AG04449 (cell line): Measurements from ENCODE around the gene CD63.

Source experiments
- CTCF ChIA-PET: fragments of 350-600 bp; formaldehyde crosslinking; extraction: SDS; loops from one replicate; lab custom pipeline; 2021; ENCODE audit warnings: antibody characterized with exemption; lab: Yijun Ruan, JAX
- POLR2A ChIA-PET: fragments of 400-600, 350-600 bp; formaldehyde crosslinking; extraction: SDS; loops from one replicate; lab custom pipeline; 2020; ENCODE audit warnings: antibody characterized with exemption, inconsistent platforms; lab: Yijun Ruan, JAX
- DNase-seq: peaks from one replicate; pipeline ENCODE4 v3.0.0-alpha.2; 2010; ENCODE audit warnings: low read depth, low spot score
- H3K4me3 ChIP-seq: 2 replicates; pipeline ENCODE4 v1.5.1; 2011; ENCODE audit warnings: low read depth, mild to moderate bottlenecking, control low read depth, low read length
- CTCF ChIP-seq: IDR thresholded peaks from one replicate; pipeline ENCODE4 v1.5.1; 2011; ENCODE audit warnings: mild to moderate bottlenecking, moderate library complexity, low read length, control low read depth, inconsistent platforms; ENCODE audit not compliant: insufficient read depth; ENCODE audit errors: missing control alignments

Gene CD63

GRCh38 chr12:55742719-55743405 lies 14.1 kb upstream of the CD63 start, which contains the start of gene GDF11:
TSS of gene GDF11 (plus strand) at chr12:55743122. CDS start at chr12:55743317, 195 bp downstream.
- TF ChIP-seq CTCF, result no peak
- CTCF ChIA-PET, result interaction anchor here (0.7 to 7.6 kb wide), 17 partner anchors 9 to 375 kb away, joined by 3 to 193 read pairs (median 4); partner anchors contain the start of genes DGKA, SARNP and ZC3H10
- no peak for DNase-seq
- POLR2A ChIA-PET, result interaction anchor here (0.7 to 3.2 kb wide), 4 partner anchors 13 to 298 kb away, joined by 3 to 15 read pairs (median 4); partner anchors contain the start of genes CD63, ORMDL2 and SARNP
- peak within 1 kb of the TSS; percentile 75 for H3K4me3 ChIP-seq

GRCh38 chr12:55741931-55742680 lies 13.3 kb upstream of the CD63 start:
- no peak for TF ChIP-seq CTCF
- CTCF ChIA-PET, result interaction anchor here (0.7 to 7.6 kb wide), 16 partner anchors 10 to 447 kb away, joined by 3 to 193 read pairs (median 4); partner anchors contain the start of genes DGKA, PA2G4, SMARCC2 and SUOX
- POLR2A ChIA-PET, result interaction anchor here (1.0 to 3.2 kb wide), 2 partner anchors 13 to 76 kb away, joined by 3 to 15 read pairs; partner anchors contain the start of genes CD63, ORMDL2 and SARNP
- DNase-seq, result no peak
- H3K4me3 ChIP-seq, result peak overlapping the region; percentile 75

GRCh38 chr12:55739025-55739378 lies 10.2 kb upstream of the CD63 start:
- no peak overlapping the region for H3K4me3 ChIP-seq
- TF ChIP-seq CTCF, result no peak
- POLR2A ChIA-PET, result interaction anchor here (0.9 to 2.1 kb wide), 3 partner anchors 10 to 379 kb away, joined by 4 to 19 read pairs (median 4); partner anchors contain the start of genes CD63 and ZC3H10
- no peak for DNase-seq
- CTCF ChIA-PET, result interaction anchor here (0.6 to 7.8 kb wide), 67 partner anchors 9 to 483 kb away, joined by 3 to 193 read pairs (median 7); partner anchors contain the start of genes BLOC1S1, CD63, DGKA and ERBB3

GRCh38 chr12:55738123-55739024 lies 9.6 kb upstream of the CD63 start:
- DNase-seq, result no peak
- POLR2A ChIA-PET, result interaction anchor here (0.8 to 2.1 kb wide), 5 partner anchors 9 to 380 kb away, joined by 3 to 19 read pairs (median 4); partner anchors contain the start of genes CD63 and ZC3H10
- peak; percentile 56 for TF ChIP-seq CTCF

GRCh38 chr12:55737581-55738122 lies 8.8 kb upstream of the CD63 start:
- POLR2A ChIA-PET, result interaction anchor here (0.7 to 2.1 kb wide), 5 partner anchors 8 to 292 kb away, joined by 3 to 19 read pairs (median 3); partner anchors contain the start of genes CD63, ORMDL2 and SARNP
- CTCF ChIA-PET, result interaction anchor here (0.8 to 7.8 kb wide), 70 partner anchors 9 to 550 kb away, joined by 3 to 193 read pairs (median 8); partner anchors contain the start of genes BLOC1S1, CD63, DGKA and ERBB3
- no peak for TF ChIP-seq CTCF
- peak overlapping the region; percentile 78 for H3K4me3 ChIP-seq
- DNase-seq, result no peak

More at GRCh38 chr12:55738123-55739024, 9.6 kb upstream of the CD63 start:
- H3K4me3 ChIP-seq, result peak overlapping the region; percentile 78
- CTCF ChIA-PET, result interaction anchor here (0.6 to 7.8 kb wide), 83 partner anchors 9 to 551 kb away, joined by 3 to 193 read pairs (median 6); partner anchors contain the start of genes BLOC1S1, CD63, DGKA and ERBB3
